ENCODE data around the gene PYGB.
"Not testable (repeated sequence)": the region's sequence is repeated elsewhere in the genome, so short reads cannot be mapped to it uniquely, and the experiment has no call there.

PYGB gene

GRCh38 chr20:25230166-25230831, 17.6 kb upstream of the PYGB start:
- DNase-seq, result no peak

GRCh38 chr20:25233016-25233772, 14.7 kb upstream of the PYGB start:
- DNase-seq, result no peak

- not testable (repeated sequence) for DNase-seq
Observed at GRCh38 chr20:25234009-25234849, 13.7 kb upstream of the PYGB start.

- DNase-seq, result no peak
Observed at GRCh38 chr20:25236450-25237304, 11.2 kb upstream of the PYGB start.

- no peak for DNase-seq
Observed at GRCh38 chr20:25237610-25238318, 10.1 kb upstream of the PYGB start.

- no peak for DNase-seq
Observed at GRCh38 chr20:25238319-25239037, 9.4 kb upstream of the PYGB start.

GRCh38 chr20:25239387-25240370, 8.2 kb upstream of the PYGB start:
- no peak for DNase-seq

- DNase-seq, result not testable (repeated sequence)
Observed at GRCh38 chr20:25240851-25241658, 6.8 kb upstream of the PYGB start.

GRCh38 chr20:25241659-25241955, 6.3 kb upstream of the PYGB start:
- DNase-seq, result not testable (repeated sequence)

- no peak for DNase-seq
Observed at GRCh38 chr20:25242231-25242630, 5.7 kb upstream of the PYGB start.

GRCh38 chr20:25243416-25243979, 4.4 kb upstream of the PYGB start:
- no peak for DNase-seq

GRCh38 chr20:25244976-25245375, 2.9 kb upstream of the PYGB start:
- no peak for DNase-seq

GRCh38 chr20:25245461-25245860, 2.4 kb upstream of the PYGB start:
- no peak for DNase-seq

GRCh38 chr20:25246182-25246999, 1.5 kb upstream of the PYGB start:
- DNase-seq, result no peak

- peak; percentile 71 for DNase-seq
Observed at GRCh38 chr20:25247000-25247517, 826 bp upstream of the PYGB start.

- DNase-seq, result no peak
Observed at GRCh38 chr20:25247518-25247955, 348 bp upstream of the PYGB start.

- DNase-seq, result peak; percentile 51
Observed at GRCh38 chr20:25248786-25249172, 894 bp downstream of the PYGB start.
